HG02763 (cell line): ENCODE data around the gene ZDHHC1.
"Not testable (repeated sequence)": the region's sequence is repeated elsewhere in the genome, so short reads cannot be mapped to it uniquely, and the experiment has no call there.

Experiments
- ATAC-seq: cut with Tn5 transposase; IDR thresholded peaks from one replicate; pipeline ENCODE4 v1.9.1; 2021; ENCODE audit warnings: mild to moderate bottlenecking, moderate library complexity; ENCODE audit not compliant: unreplicated experiment

The ZDHHC1 gene

GRCh38 chr16:67394155-67395104 lies 21.8 kb downstream of the ZDHHC1 start:
- ATAC-seq: no peak

GRCh38 chr16:67393788-67394154 lies 22.5 kb downstream of the ZDHHC1 start:
- ATAC-seq: no peak

GRCh38 chr16:67393111-67393787 lies 23.0 kb downstream of the ZDHHC1 start, which contains the start of gene TPPP3:
Gene TPPP3, minus strand, starts transcription at chr16:67393498. Its CDS starts 2,387 bp downstream, at chr16:67391111.
- ATAC-seq: no peak

GRCh38 chr16:67392301-67393059 lies 23.8 kb downstream of the ZDHHC1 start:
- no peak for ATAC-seq

- ATAC-seq: no peak
These were observed 24.6 kb downstream of the ZDHHC1 start for GRCh38 chr16:67391424-67392300.

GRCh38 chr16:67390816-67391423 lies 25.4 kb downstream of the ZDHHC1 start:
- no peak for ATAC-seq

GRCh38 chr16:67389911-67390815 lies 26.1 kb downstream of the ZDHHC1 start:
- no peak for ATAC-seq

- no peak for ATAC-seq
These were observed 27.7 kb downstream of the ZDHHC1 start for GRCh38 chr16:67388591-67388990.

GRCh38 chr16:67388191-67388590 lies 28.1 kb downstream of the ZDHHC1 start:
- ATAC-seq: no peak

- no peak for ATAC-seq
These were observed 28.7 kb downstream of the ZDHHC1 start for GRCh38 chr16:67387479-67388079.

- ATAC-seq: no peak
These were observed 29.3 kb downstream of the ZDHHC1 start for GRCh38 chr16:67386861-67387455.

- ATAC-seq: no peak
These were observed 31.3 kb downstream of the ZDHHC1 start for GRCh38 chr16:67384778-67385510.

GRCh38 chr16:67383284-67383683 lies 33.0 kb downstream of the ZDHHC1 start:
- no peak for ATAC-seq

GRCh38 chr16:67378642-67379041 lies 37.6 kb downstream of the ZDHHC1 start:
- no peak for ATAC-seq

GRCh38 chr16:67376012-67376411 lies 40.3 kb downstream of the ZDHHC1 start:
- ATAC-seq: not testable (repeated sequence)

- no peak for ATAC-seq
These were observed 43.6 kb downstream of the ZDHHC1 start for GRCh38 chr16:67372664-67373063.

- ATAC-seq: no peak
These were observed 45.6 kb downstream of the ZDHHC1 start for GRCh38 chr16:67370661-67371060.
